CD4-positive, CD25-positive, alpha-beta regulatory T cell (primary cell): ENCODE measurements around the gene KIF1C. TPM values are rescaled to one million over a fixed set of nuclear protein-coding genes. Genes with fewer than 3 reads are reported as not detected.

Source experiments
- ATAC-seq, 2 donors: fragments of 150-1000 bp; cut with Tn5 transposase; one replicate each; pipeline ENCODE4 v1.10.0; 2021; ENCODE audit warnings: low read depth in 2 of 2, moderate number of reproducible peaks in 2 of 2, moderate library complexity in 1 of 2
- DNase-seq, 3 donors: peaks; one replicate each; pipeline versions ENCODE4 v3.0.0 to v3.0.0-alpha.2; 2012 to 2022; ENCODE audit warnings: mixed read lengths in 1 of 3
- H3K27ac ChIP-seq: one replicate; pipeline ENCODE4 v1.7.0; 2013; ENCODE audit warnings: mild to moderate bottlenecking, low read length; ENCODE audit not compliant: insufficient read depth, poor library complexity, severe bottlenecking
- H3K27me3 ChIP-seq: one replicate; pipeline ENCODE4 v1.7.0; 2013; ENCODE audit warnings: low read length; ENCODE audit not compliant: control insufficient read depth, insufficient read depth
- H3K36me3 ChIP-seq: one replicate; pipeline ENCODE4 v1.7.0; 2013; ENCODE audit warnings: mild to moderate bottlenecking, low read length, moderate library complexity; ENCODE audit not compliant: control insufficient read depth, insufficient read depth
- H3K4me1 ChIP-seq: 2 replicates; pipeline ENCODE4 v1.7.0; 2013; ENCODE audit warnings: mild to moderate bottlenecking, low read length; ENCODE audit not compliant: insufficient read depth, control insufficient read depth, poor library complexity, severe bottlenecking
- H3K4me3 ChIP-seq: one replicate; pipeline ENCODE4 v1.7.0; 2013; ENCODE audit warnings: low read depth, mild to moderate bottlenecking, low read length, moderate library complexity
- H3K9me3 ChIP-seq, 2 experiments: 1 replicate in 1 of 2; 2 replicates in 1 of 2; pipeline ENCODE4 v1.7.0; 2013; ENCODE audit warnings: low read length in 2 of 2, mild to moderate bottlenecking in 1 of 2, moderate library complexity in 1 of 2; ENCODE audit not compliant: control insufficient read depth in 2 of 2
- H3K27ac Mint-ChIP-seq, 3 donors: one replicate each; pipeline ENCODE4 v1.8.0; 2020 to 2022; ENCODE audit warnings: mild to moderate bottlenecking in 3 of 3, mixed read lengths in 3 of 3, moderate library complexity in 2 of 3
- H3K27me3 Mint-ChIP-seq: one replicate; pipeline ENCODE4 v1.8.0; 2022; ENCODE audit warnings: mild to moderate bottlenecking, mixed read lengths
- H3K36me3 Mint-ChIP-seq: one replicate; pipeline ENCODE4 v1.8.0; 2020; ENCODE audit warnings: mixed read lengths
- H3K4me1 Mint-ChIP-seq, 4 donors: one replicate each; pipeline ENCODE4 v1.8.0; 2020 to 2022; ENCODE audit warnings: mixed read lengths in 4 of 4, mild to moderate bottlenecking in 1 of 4
- H3K4me3 Mint-ChIP-seq, 4 donors: one replicate each; pipeline ENCODE4 v1.8.0; 2020 to 2022; ENCODE audit warnings: mild to moderate bottlenecking in 4 of 4, mixed read lengths in 4 of 4, moderate library complexity in 3 of 4
- H3K9me3 Mint-ChIP-seq, 7 donors: one replicate each; pipeline ENCODE4 v1.8.0; 2020 to 2022; ENCODE audit warnings: mixed read lengths in 7 of 7, mild to moderate bottlenecking in 3 of 7, moderate library complexity in 2 of 7
- polyA plus RNA-seq, 4 donors: library from polyadenylated mRNA; unstranded; fragments of 300-500 nt; fragmentation: Illumina TruSeq; gene quantifications; one replicate each; pipeline ENCODE4 v1.2.3, GENCODE V29; 2021
- total RNA-seq: library from RNA; stranded (reverse); gene quantifications from one replicate; pipeline ENCODE4 v1.2.3, GENCODE V29; 2022

KIF1C gene
- total and polyA plus RNA-seq, 5 donors from 2014 or later: 2.6 to 22.9 (median 4.2) TPM

- ATAC-seq (no peak), DNase-seq (no peak)
- Mint-ChIP-seq H3K4me1 (peaks cover 6 to 26% (median 23%) of the 10 kb centered on the region in 4 donors), H3K27me3 (no peaks in the 10 kb centered on the region), H3K27ac (peak overlapping the region in 1 of 3 donors; percentile 87), H3K4me3 (peak overlapping the region in 3 of 4 donors; percentile 15 to 67 (median 64)), H3K9me3 (no peaks in the 10 kb centered on the region), H3K36me3 (peaks cover 40% of the 10 kb centered on the region)
- no peaks in the 10 kb centered on the region for H3K9me3 ChIP-seq
- no peak overlapping the region for H3K27ac ChIP-seq
- peaks cover 34% of the 10 kb centered on the region for H3K36me3 ChIP-seq
- H3K4me3 ChIP-seq: no peak overlapping the region
- H3K27me3 ChIP-seq: no peaks in the 10 kb centered on the region
- peaks cover 31% of the 10 kb centered on the region for H3K4me1 ChIP-seq
These were observed 27.5 kb upstream of the KIF1C start for GRCh38 chr17:4970273-4970672.

DNA sequence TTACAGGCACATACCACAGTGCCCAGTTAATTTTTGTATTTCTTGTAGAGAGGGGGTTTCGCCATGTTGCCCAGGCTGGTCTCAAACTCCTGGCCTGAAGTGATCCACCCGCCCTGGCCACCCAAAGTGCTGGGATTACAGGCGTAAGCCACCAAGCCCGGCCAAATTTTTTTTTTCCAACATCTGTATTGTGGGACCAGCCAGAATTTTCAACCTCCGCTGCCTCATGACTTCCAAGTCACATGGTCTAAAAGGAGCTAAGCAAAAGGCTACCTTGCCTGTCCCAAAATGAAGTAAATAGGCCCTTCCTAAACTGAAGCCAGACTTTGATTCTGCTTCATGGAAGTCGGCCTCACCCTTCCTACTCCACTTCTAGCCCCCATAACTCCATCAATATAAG, 25.9 kb upstream of the KIF1C start:
- Mint-ChIP-seq H3K27me3 (no peaks in the 10 kb centered on the region), H3K4me1 (peaks cover 0 to 20% (median 16%) of the 10 kb centered on the region in 4 donors), H3K4me3 (no peak overlapping the region), H3K36me3 (peaks cover 40% of the 10 kb centered on the region), H3K9me3 (no peaks in the 10 kb centered on the region), H3K27ac (no peak overlapping the region)
- DNase-seq (no peak), ATAC-seq (no peak)
- Histone ChIP-seq H3K27ac (no peak overlapping the region), H3K4me1 (peaks cover 25% of the 10 kb centered on the region), H3K36me3 (peaks cover 39% of the 10 kb centered on the region), H3K27me3 (no peaks in the 10 kb centered on the region), H3K4me3 (no peak overlapping the region), H3K9me3 (no peaks in the 10 kb centered on the region)

GRCh38 chr17:4972322-4972721, 25.4 kb upstream of the KIF1C start:
- Histone ChIP-seq H3K27ac (no peak overlapping the region), H3K4me3 (no peak overlapping the region), H3K9me3 (no peaks in the 10 kb centered on the region), H3K27me3 (no peaks in the 10 kb centered on the region), H3K4me1 (peaks cover 23% of the 10 kb centered on the region), H3K36me3 (peaks cover 44% of the 10 kb centered on the region)
- Mint-ChIP-seq H3K4me3 (no peak overlapping the region), H3K9me3 (no peaks in the 10 kb centered on the region), H3K27me3 (no peaks in the 10 kb centered on the region), H3K4me1 (peaks cover 0 to 20% (median 16%) of the 10 kb centered on the region in 4 donors), H3K36me3 (peaks cover 45% of the 10 kb centered on the region), H3K27ac (peak overlapping the region in 1 of 3 donors; percentile 25)
- DNase-seq (no peak), ATAC-seq (no peak)

DNA sequence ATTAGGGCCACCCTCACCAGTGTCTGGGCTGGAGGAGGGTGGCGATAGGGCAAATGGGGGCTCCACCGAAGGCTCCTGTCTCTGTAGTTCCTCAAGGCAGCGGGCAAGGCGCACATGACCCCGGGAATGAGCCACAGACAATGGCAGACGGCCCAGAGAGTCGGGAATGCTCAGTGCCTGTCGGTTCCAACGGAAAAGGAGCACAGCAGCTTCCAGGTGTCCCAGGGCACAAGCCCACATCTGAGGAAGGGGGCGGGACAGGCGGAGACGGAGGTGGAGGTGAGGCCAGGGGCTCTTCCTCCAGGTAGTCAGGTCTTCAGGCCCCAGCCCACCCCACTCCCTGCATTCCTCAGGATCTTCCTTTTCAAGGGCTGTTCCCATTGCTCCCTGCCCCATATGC, 25.0 kb upstream of the KIF1C start:
- no peak for ATAC-seq

GRCh38 chr17:4973256-4974114, 24.3 kb upstream of the KIF1C start:
- Histone ChIP-seq H3K9me3 (no peaks in the 10 kb centered on the region), H3K36me3 (peaks cover 56% of the 10 kb centered on the region), H3K4me3 (no peak overlapping the region), H3K4me1 (peaks cover 15% of the 10 kb centered on the region), H3K27ac (no peak overlapping the region), H3K27me3 (no peaks in the 10 kb centered on the region)
- Mint-ChIP-seq H3K9me3 (no peaks in the 10 kb centered on the region), H3K27ac (peak overlapping the region in 1 of 3 donors; percentile 12), H3K36me3 (peaks cover 50% of the 10 kb centered on the region), H3K4me3 (no peak overlapping the region), H3K4me1 (peaks cover 0 to 20% (median 16%) of the 10 kb centered on the region in 4 donors), H3K27me3 (no peaks in the 10 kb centered on the region)
- ATAC-seq (no peak), DNase-seq (no peak)

More for the DNA sequence above, 25.0 kb upstream of the KIF1C start:
- no peak for DNase-seq
- no peak overlapping the region for H3K4me3 ChIP-seq
- H3K4me1 ChIP-seq: peaks cover 21% of the 10 kb centered on the region
- peaks cover 0 to 20% (median 16%) of the 10 kb centered on the region in 4 donors for H3K4me1 Mint-ChIP-seq
- H3K36me3 Mint-ChIP-seq: peaks cover 48% of the 10 kb centered on the region
- no peaks in the 10 kb centered on the region for H3K9me3 ChIP-seq
- no peak overlapping the region for H3K4me3 Mint-ChIP-seq
- H3K36me3 ChIP-seq: peaks cover 48% of the 10 kb centered on the region
- H3K9me3 Mint-ChIP-seq: no peaks in the 10 kb centered on the region
- no peak overlapping the region for H3K27ac ChIP-seq
- H3K27me3 Mint-ChIP-seq: no peaks in the 10 kb centered on the region
- H3K27ac Mint-ChIP-seq: peak overlapping the region in 1 of 3 donors; percentile 25
- no peaks in the 10 kb centered on the region for H3K27me3 ChIP-seq

GRCh38 chr17:4974115-4974670, 23.6 kb upstream of the KIF1C start:
- Histone ChIP-seq H3K4me3 (no peak overlapping the region), H3K27ac (no peak overlapping the region), H3K9me3 (no peaks in the 10 kb centered on the region), H3K36me3 (peaks cover 62% of the 10 kb centered on the region), H3K4me1 (peaks cover 8% of the 10 kb centered on the region), H3K27me3 (no peaks in the 10 kb centered on the region)
- Mint-ChIP-seq H3K4me3 (no peak overlapping the region), H3K4me1 (peaks cover 0 to 15% (median 13%) of the 10 kb centered on the region in 4 donors), H3K9me3 (no peaks in the 10 kb centered on the region), H3K27ac (peak overlapping the region in 2 of 3 donors; percentile 12 to 47), H3K36me3 (peaks cover 49% of the 10 kb centered on the region), H3K27me3 (no peaks in the 10 kb centered on the region)
- ATAC-seq (no peak), DNase-seq (no peak)

- ATAC-seq (no peak), DNase-seq (no peak)
- peaks cover 51% of the 10 kb centered on the region for H3K36me3 Mint-ChIP-seq
- no peaks in the 10 kb centered on the region for H3K9me3 Mint-ChIP-seq
- Histone ChIP-seq H3K4me1 (peaks cover 9% of the 10 kb centered on the region), H3K4me3 (no peak overlapping the region), H3K36me3 (peaks cover 65% of the 10 kb centered on the region), H3K27me3 (no peaks in the 10 kb centered on the region), H3K9me3 (no peaks in the 10 kb centered on the region), H3K27ac (no peak overlapping the region)
- no peak overlapping the region for H3K4me3 Mint-ChIP-seq
- no peak overlapping the region for H3K27ac Mint-ChIP-seq
- no peaks in the 10 kb centered on the region for H3K27me3 Mint-ChIP-seq
- H3K4me1 Mint-ChIP-seq: peaks cover 4 to 38% (median 16%) of the 10 kb centered on the region in 4 donors
These were observed 19.0 kb upstream of the KIF1C start for GRCh38 chr17:4978726-4979125.
